ENCODE measurements around the gene ARHGAP40.

DNA sequence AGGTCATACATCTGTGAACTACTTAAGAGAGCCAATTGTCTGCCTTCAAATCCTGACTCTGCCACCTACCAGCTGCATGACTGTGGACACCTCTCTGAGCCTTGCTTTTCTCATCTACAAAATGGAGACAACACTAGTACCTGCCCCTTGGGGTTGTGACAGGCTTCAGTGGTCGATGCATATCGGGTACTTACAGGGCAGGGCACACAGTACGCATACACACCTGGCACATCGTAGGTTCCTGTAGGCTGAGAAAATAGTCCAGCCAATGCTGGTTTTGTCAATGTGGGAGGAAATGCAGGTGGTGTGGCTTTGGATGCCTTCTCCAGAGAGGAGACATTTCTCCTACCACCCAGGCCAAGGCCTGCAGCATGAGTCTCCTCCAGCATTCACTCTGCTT is 18.3 kb upstream of the ARHGAP40 start:
- TF ChIP-seq RAD21 (IDR thresholded peaks at IDR 0.05 in 1 of 2, conservative IDR thresholded peaks at IDR 0.05 in 1 of 2; ENCODE audit: low read depth in 2 of 2, low read length in 2 of 2) (no peak), EZH2 (IDR thresholded peaks at IDR 0.05; ENCODE audit: low read depth, low read length, severe bottlenecking) (no peak), RBBP5 (IDR thresholded peaks at IDR 0.05; ENCODE audit: borderline replicate concordance, low read depth, low read length) (no peak)

Measured in H1 (cell line).